ENCODE results near the gene GAREM2. TPM values are rescaled to one million over a fixed set of nuclear protein-coding genes. Genes with fewer than 3 reads are reported as not detected.

GAREM2 gene
- total and polyA plus RNA-seq, 12 donors: 0.55 to 2.5 (median 1.1) TPM; not detected in 1

DNA sequence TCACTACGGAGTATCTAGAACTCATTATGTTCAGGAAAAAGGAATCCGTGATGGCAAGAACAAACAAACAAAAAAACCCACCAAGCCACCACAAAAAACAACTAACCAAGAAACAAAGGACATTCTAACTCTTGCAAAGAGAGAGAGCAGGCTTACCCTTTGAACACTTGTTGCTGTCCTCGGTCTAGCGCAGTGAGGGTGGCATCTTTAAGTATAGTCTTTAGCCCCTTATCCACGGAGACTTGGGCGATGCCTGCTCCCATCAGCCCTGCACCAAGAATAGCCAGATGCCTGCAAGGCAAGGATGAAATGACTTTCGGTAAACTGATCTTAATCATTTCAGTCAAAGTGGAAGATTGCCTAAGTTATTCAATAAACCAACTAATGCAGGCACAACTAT, 31.0 kb downstream of the GAREM2 start:
- TF ChIP-seq POLR2A (IDR thresholded peaks at IDR 0.05) (no peak), CTCF (IDR thresholded peaks at IDR 0.05) (no peak)

DNA sequence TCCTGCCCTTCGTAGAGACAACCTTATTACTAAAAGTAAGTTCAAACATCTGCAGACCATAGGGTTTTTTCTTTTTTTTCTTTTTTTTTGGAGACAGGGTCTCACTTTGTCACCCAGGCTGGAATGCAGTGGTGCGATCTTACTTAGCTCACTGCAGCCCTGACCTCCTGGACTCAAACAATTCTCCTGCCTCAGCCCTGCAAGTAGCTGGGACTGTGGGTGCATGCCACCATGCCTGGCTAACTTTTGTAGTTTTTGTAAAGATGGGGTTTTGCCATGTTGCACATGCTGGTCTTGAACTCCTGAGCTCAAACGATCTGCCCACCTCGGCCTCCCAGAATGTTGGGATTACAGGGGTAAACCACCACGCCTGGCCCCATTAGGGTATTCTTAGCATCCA, 39.1 kb downstream of the GAREM2 start:
- no peak for TF ChIP-seq POLR2A (IDR thresholded peaks at IDR 0.05)
- TF ChIP-seq CTCF (IDR thresholded peaks at IDR 0.05): no peak
- H3K4me3 ChIP-seq: no peak overlapping the region
- H3K9me3 ChIP-seq (replicated peaks in 1 of 3): no peaks in the 10 kb centered on the region
- no peaks in the 10 kb centered on the region for H3K4me1 ChIP-seq (replicated peaks in 1 of 2)
- DNase-seq: no peak
- H3K27me3 ChIP-seq: no peaks in the 10 kb centered on the region
- H3K27ac ChIP-seq: no peak overlapping the region
- H3K36me3 ChIP-seq (replicated peaks in 1 of 2): peaks cover 0 to 74% of the 10 kb centered on the region in 2 donors
- intact Hi-C loops (cut with DNase I): no loop called here
- WGBS, 4 donors: 92 to 98% (median 96%) methylated on average over 5 of the region's 5 CpGs

More for the DNA sequence above, 31.0 kb downstream of the GAREM2 start:
- WGBS, 4 donors: 91 to 96% (median 93%) methylated on average over 7 of the region's 7 CpGs
- H3K9me3 ChIP-seq (replicated peaks in 1 of 3): no peaks in the 10 kb centered on the region
- H3K27me3 ChIP-seq: no peaks in the 10 kb centered on the region
- no peak overlapping the region for H3K27ac ChIP-seq
- H3K4me3 ChIP-seq: no peak overlapping the region
- no peaks in the 10 kb centered on the region for H3K4me1 ChIP-seq (replicated peaks in 1 of 2)
- peaks cover 0 to 77% of the 10 kb centered on the region in 2 donors for H3K36me3 ChIP-seq (replicated peaks in 1 of 2)
- intact Hi-C loops (cut with DNase I): no loop called here
- DNase-seq: no peak

DNA sequence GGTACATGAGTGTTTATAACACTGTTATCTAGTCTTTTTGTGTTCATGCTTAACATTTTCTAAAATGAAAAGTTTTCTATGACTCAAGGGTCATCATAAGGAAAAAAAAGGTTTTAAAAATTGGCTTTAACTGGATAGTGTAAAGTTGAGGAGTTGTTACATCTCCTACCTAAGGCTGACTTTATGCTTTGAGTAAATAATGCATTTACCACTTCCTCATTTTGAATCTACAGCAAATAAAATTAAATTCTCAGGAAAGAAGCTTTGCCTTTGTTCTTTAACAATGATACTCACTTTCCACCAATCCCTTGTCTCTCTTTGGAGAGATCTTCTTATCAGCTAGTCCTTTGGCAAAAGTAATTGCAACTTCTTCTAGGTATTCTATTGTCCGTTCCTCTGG, 41.9 kb downstream of the GAREM2 start:
- H3K27ac ChIP-seq: no peak overlapping the region
- H3K27me3 ChIP-seq: no peaks in the 10 kb centered on the region
- no peaks in the 10 kb centered on the region for H3K9me3 ChIP-seq (replicated peaks in 1 of 3)
- H3K4me3 ChIP-seq: no peak overlapping the region
- H3K36me3 ChIP-seq (replicated peaks in 1 of 2): peaks cover 0 to 61% of the 10 kb centered on the region in 2 donors
- intact Hi-C loops (cut with DNase I): no loop called here
- H3K4me1 ChIP-seq (replicated peaks in 1 of 2): no peaks in the 10 kb centered on the region
- 89 to 100% (median 95%) methylated on average over 1 of the region's 1 CpG for WGBS, 4 donors
- TF ChIP-seq POLR2A (IDR thresholded peaks at IDR 0.05) (no peak), CTCF (IDR thresholded peaks at IDR 0.05) (no peak)
- no peak for DNase-seq

DNA sequence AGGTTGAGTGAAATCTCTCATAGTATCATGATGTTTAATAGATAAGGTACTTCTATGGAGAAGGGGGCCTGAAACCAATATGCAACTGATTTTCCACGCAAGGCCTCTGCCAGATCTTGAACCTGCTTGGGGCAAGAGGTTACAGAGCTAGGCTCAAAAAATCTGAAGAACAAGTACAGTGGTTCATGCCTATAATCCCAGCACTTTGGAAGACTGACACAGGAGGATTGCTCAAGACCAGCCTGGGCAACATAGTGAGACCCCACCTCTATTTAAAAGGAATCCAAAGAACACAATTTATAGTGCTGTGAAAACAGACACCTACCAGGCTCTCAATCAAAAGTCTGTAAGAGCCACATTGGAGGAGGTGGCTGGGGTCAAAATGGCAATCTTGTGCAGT, 42.9 kb downstream of the GAREM2 start:
- WGBS, 4 donors: 96 to 100% (median 100%) methylated on average over 1 of the region's 1 CpG
- TF ChIP-seq POLR2A (IDR thresholded peaks at IDR 0.05) (no peak), CTCF (IDR thresholded peaks at IDR 0.05) (no peak)
- Histone ChIP-seq H3K36me3 (replicated peaks in 1 of 2) (peaks cover 0 to 56% of the 10 kb centered on the region in 2 donors), H3K9me3 (replicated peaks in 1 of 3) (no peaks in the 10 kb centered on the region), H3K4me3 (no peak overlapping the region), H3K27ac (no peak overlapping the region), H3K27me3 (no peaks in the 10 kb centered on the region), H3K4me1 (replicated peaks in 1 of 2) (no peaks in the 10 kb centered on the region)
- intact Hi-C loops (cut with DNase I): no loop called here
- no peak for DNase-seq

Data from adrenal gland (tissue), 12 donors.